Adrenal gland (tissue), 12 donors: ENCODE measurements around the gene EFNA1. TPM values are rescaled to one million over a fixed set of nuclear protein-coding genes. Genes with fewer than 3 reads are reported as not detected.

ENCODE experiments used
- DNase-seq, 7 donors: peaks; one replicate each; pipeline ENCODE4 v3.0.0-alpha.2; 2019 to 2020
- H3K27ac ChIP-seq, 5 donors: fragments of 200-600 bp; sonication (generic) in 4 of 5; 1 replicate in 3 of 5; 2 replicates in 2 of 5; pipeline versions ENCODE4 v1.5.1 to v1.8.0; 2016 to 2020; ENCODE audit warnings: mild to moderate bottlenecking in 1 of 5
- H3K27me3 ChIP-seq: fragments of 200-600 bp; 2 replicates; pipeline ENCODE4 v1.8.0; 2021
- H3K36me3 ChIP-seq, 2 donors: fragments of 200-600 bp; replicated peaks in 1 of 2; 1 replicate in 1 of 2; 2 replicates in 1 of 2; pipeline versions ENCODE4 v1.5.1 to v1.8.0; 2018 to 2022
- H3K4me1 ChIP-seq, 2 donors: fragments of 200-600 bp; replicated peaks in 1 of 2; 1 replicate in 1 of 2; 2 replicates in 1 of 2; pipeline versions ENCODE4 v1.5.1 to v1.8.0; 2018 to 2021
- H3K4me3 ChIP-seq, 4 donors: fragments of 200-600 bp; sonication (generic) in 3 of 4; one replicate each; pipeline ENCODE4 v1.5.1; 2016 to 2018
- H3K9me3 ChIP-seq, 3 donors: fragments of 200-600 bp; sonication (generic) in 1 of 3; replicated peaks in 1 of 3; 1 replicate in 2 of 3; 2 replicates in 1 of 3; pipeline versions ENCODE4 v1.5.1 to v1.8.0; 2016 to 2021
- CTCF ChIP-seq, 6 experiments: fragments of 450-650 bp in 4 of 6; fragments of 200-600 bp in 2 of 6; sonication (generic) in 1 of 6; IDR thresholded peaks; 1 replicate in 5 of 6; 2 replicates in 1 of 6; pipeline versions ENCODE4 v1.5.1 to v1.8.0; 2016 to 2021; ENCODE audit warnings: antibody characterized with exemption in 6 of 6, mild to moderate bottlenecking in 2 of 6, moderate library complexity in 1 of 6
- POLR2A ChIP-seq, 2 donors: fragments of 450-650 bp; IDR thresholded peaks; one replicate each; pipeline ENCODE4 v1.6.1; 2017; ENCODE audit warnings: antibody characterized with exemption in 2 of 2, mild to moderate bottlenecking in 2 of 2, moderate library complexity in 1 of 2
- WGBS, 4 donors: extraction: QIAGEN DNeasy Blood & Tissue Kit in 2 of 4; methylation state at CpG; one replicate each; pipeline versions ENCODE4 v1.1.5 to v1.1.7; 2013 to 2017; 5-methylcytosine and 5-hydroxymethylcytosine counted together
- intact Hi-C, 2 donors: fragments of 100-400 bp; cut with DNase I; formaldehyde crosslinking; loops; one replicate each; pipeline versions ENCODE4 v1.14.1 to v1.15.0; 2022 to 2023
- polyA plus RNA-seq, 3 donors: library from polyadenylated mRNA; stranded (reverse); fragments of 200-250 nt in 2 of 3; fragments of 350-450 nt in 1 of 3; fragmentation: Illumina TruSeq in 1 of 3; extraction: RNeasy Lipid Tissue Mini Kit (QIAGEN cat#74804) in 1 of 3; gene quantifications; one replicate each; pipeline ENCODE4 v1.2.3, GENCODE V29; 2013 to 2014
- total RNA-seq, 9 donors: library from RNA; depleted of rRNA in 4 of 9; stranded (reverse); fragments of >200 nt in 4 of 9; fragments of 120-200 nt in 1 of 9; fragmentation: NEBNext Ultra II Directional in 1 of 9; extraction: Animal tissue kit (Norgen Biotek cat#: 25700) in 1 of 9; gene quantifications; one replicate each; pipeline versions ENCODE4 v1.1.0 to v1.2.4, GENCODE V29; 2013 to 2023
- donor health status: healthy with polysubstance abuse.
- donor health status: Bipolar disorder and iron deficiency.
- donor health status: DM: yes; HTN: yes; CAD: no.
- donor health status: DM: no; HTN: no; CAD: no.
- donor health status: DM: no; HTN: no; CAD: no.
- donor health status: DM: yes; HTN: yes; CAD: no.

The EFNA1 gene
- total and polyA plus RNA-seq, 12 donors: 6.6 to 49.7 (median 28.9) TPM

GRCh38 chr1:155079487-155080311, 48.0 kb upstream of the EFNA1 start:
- H3K4me1 ChIP-seq: peaks cover 33 to 52% of the 10 kb centered on the region in 2 donors
- H3K27me3 ChIP-seq: peaks cover 44% of the 10 kb centered on the region
- 0 to 4% (median 2%) methylated on average over 5 to 66 of the region's 67 CpGs for WGBS, 4 donors
- intact Hi-C loops: loop anchor here in 1 of 2 donors (5.0 kb wide), 1 partner anchor 32 kb away; no protein-coding TSS in a partner anchor
- peak in 1 of 7 donors; percentile 17 for DNase-seq
- no peak overlapping the region for H3K27ac ChIP-seq
- peak overlapping the region in 1 of 4 donors; percentile 57 for H3K4me3 ChIP-seq
- TF ChIP-seq POLR2A (IDR thresholded peaks at IDR 0.05): no peak
- no peak for TF ChIP-seq CTCF (IDR thresholded peaks at IDR 0.05)
- no peaks in the 10 kb centered on the region for H3K9me3 ChIP-seq
- no peaks in the 10 kb centered on the region for H3K36me3 ChIP-seq

- Histone ChIP-seq H3K27ac (no peak overlapping the region), H3K27me3 (peaks cover 44% of the 10 kb centered on the region), H3K4me3 (peak overlapping the region in 1 of 4 donors; percentile 57), H3K9me3 (no peaks in the 10 kb centered on the region), H3K36me3 (no peaks in the 10 kb centered on the region), H3K4me1 (peaks cover 36 to 55% of the 10 kb centered on the region in 2 donors)
- peak in 1 of 7 donors; percentile 36 for DNase-seq
- no peak for TF ChIP-seq POLR2A (IDR thresholded peaks at IDR 0.05)
- TF ChIP-seq CTCF (IDR thresholded peaks at IDR 0.05): no peak
- intact Hi-C loops: loop anchor here in 1 of 2 donors (5.0 kb wide), 1 partner anchor 33 kb away; no protein-coding TSS in a partner anchor
- WGBS, 4 donors: 0 to 1% (median 1%) methylated on average over 24 to 71 of the region's 71 CpGs
Measured at GRCh38 chr1:155080312-155081228, 47.1 kb upstream of the EFNA1 start.

GRCh38 chr1:155081472-155082300, 46.0 kb upstream of the EFNA1 start:
- Histone ChIP-seq H3K27me3 (peaks cover 44% of the 10 kb centered on the region), H3K4me1 (peaks cover 39 to 65% of the 10 kb centered on the region in 2 donors), H3K4me3 (peak overlapping the region in 1 of 4 donors; percentile 12), H3K36me3 (no peaks in the 10 kb centered on the region), H3K9me3 (no peaks in the 10 kb centered on the region), H3K27ac (no peak overlapping the region)
- intact Hi-C loops: loop anchor here in 1 of 2 donors (5.0 kb wide), 1 partner anchor 34 kb away; no protein-coding TSS in a partner anchor
- WGBS, 4 donors: 22 to 50% (median 34%) methylated on average over 33 to 68 of the region's 68 CpGs
- no peak for DNase-seq
- TF ChIP-seq POLR2A (IDR thresholded peaks at IDR 0.05) (no peak), CTCF (IDR thresholded peaks at IDR 0.05) (no peak)
